OCI-LY1 (cell line): ENCODE data around the gene UPF1.

Experiments used
- CTCF ChIP-seq: fragments of 200-600 bp; sonication (generic), shearing (Covaris generic); IDR thresholded peaks from 2 replicates; pipeline ENCODE4 v1.5.1; 2017; ENCODE audit warnings: mild to moderate bottlenecking, antibody characterized with exemption, low read length, moderate library complexity, mixed read lengths
- EZH2 ChIP-seq: fragments of 200-600 bp; sonication (generic), shearing (Covaris generic); IDR thresholded peaks from 2 replicates; pipeline ENCODE4 v1.8.0; 2017; ENCODE audit warnings: borderline replicate concordance, mixed run types, mild to moderate bottlenecking, antibody characterized with exemption, low read length, moderate library complexity, mixed read lengths

GRCh38 chr19:18855647-18856384 lies 24.1 kb downstream of the UPF1 start:
- TF ChIP-seq CTCF = no peak
- TF ChIP-seq EZH2 = no peak
